HepG2 (cell line): ENCODE results near the gene MBD4. TPM values are rescaled to one million over a fixed set of nuclear protein-coding genes. Genes with fewer than 3 reads are reported as not detected.

ENCODE experiments used
- ATAC-seq: fragments of 200-7000 bp; cut with Tn5 transposase; 3 replicates; pipeline ENCODE4 v1.9.1; 2020; ENCODE audit warnings: mild to moderate bottlenecking, moderate library complexity
- BruUV-seq: library from RNA; stranded (reverse); fragments of 400-500 nt; replicated peaks from 2 replicates; lab custom pipeline; 2021; lab: Mats Ljungman, UMichigan
- CTCF ChIA-PET: fragments of 300-600 bp; formaldehyde crosslinking; extraction: SDS; loops from one replicate; lab custom pipeline; 2021; ENCODE audit warnings: low total read pairs, inconsistent platforms, low intra/inter-chr PET ratio; lab: Yijun Ruan, JAX
- POLR2A ChIA-PET: fragments of 350-600 bp; sonication (Branson Sonifier 250); formaldehyde crosslinking; loops from one replicate; lab custom pipeline; 2020; ENCODE audit warnings: antibody characterized with exemption, inconsistent platforms; lab: Yijun Ruan, JAX
- DNase-seq: peaks from one replicate; pipeline ENCODE4 v3.0.0-alpha.2; 2015; ENCODE audit warnings: low spot score
- FAIRE-seq: peaks from 3 replicates; lab custom pipeline; 2011; peaks lifted over from hg19 to GRCh38; lab: Jason Lieb, UNC
- H2AFZ ChIP-seq: one replicate; pipeline ENCODE4 v1.6.1; 2011; ENCODE audit warnings: low read length, inconsistent platforms
- H3K27ac ChIP-seq: fragments of 300-600 bp; 3 replicates; pipeline ENCODE4 v1.8.0; 2011; ENCODE audit warnings: mixed run types, mild to moderate bottlenecking, mixed read lengths, low read length, inconsistent platforms; ENCODE audit not compliant: insufficient read depth; ENCODE audit errors: extremely low read length
- H3K27me3 ChIP-seq, 2 experiments: fragments of 200-600 bp in 1 of 2; 2 replicates in 1 of 2; 3 replicates in 1 of 2; pipeline versions ENCODE4 v1.6.0 to v1.8.0; 2011; ENCODE audit warnings: low read length in 2 of 2, mild to moderate bottlenecking in 2 of 2, moderate library complexity in 2 of 2, inconsistent platforms in 1 of 2; ENCODE audit not compliant: insufficient read depth in 2 of 2, control insufficient read depth in 1 of 2
- H3K36me3 ChIP-seq, 2 experiments: fragments of 200-600 bp in 1 of 2; replicated peaks in 1 of 2; 2 replicates in 1 of 2; 3 replicates in 1 of 2; pipeline versions ENCODE4 v1.5.1 to v1.8.0; 2011; ENCODE audit warnings: low read length in 2 of 2, inconsistent platforms in 1 of 2; ENCODE audit not compliant: insufficient read depth in 2 of 2, control insufficient read depth in 1 of 2
- H3K4me1 ChIP-seq: 2 replicates; pipeline ENCODE4 v1.5.1; 2012; ENCODE audit warnings: low read length, inconsistent platforms; ENCODE audit not compliant: insufficient read depth
- H3K4me2 ChIP-seq: 2 replicates; pipeline ENCODE4 v1.6.0; 2011; ENCODE audit warnings: low read depth, low read length, inconsistent platforms
- H3K4me3 ChIP-seq, 3 experiments: fragments of 200-600 bp in 1 of 3; sonication (generic), shearing (Covaris generic) in 1 of 3; replicated peaks in 1 of 3; 2 replicates each; pipeline ENCODE4 v1.5.1; 2011 to 2016; ENCODE audit warnings: low read length in 3 of 3, inconsistent platforms in 2 of 3, low read depth in 2 of 3, mild to moderate bottlenecking in 2 of 3, control low read depth in 1 of 3, mixed read lengths in 1 of 3; ENCODE audit not compliant: insufficient read depth in 1 of 3
- H3K79me2 ChIP-seq: one replicate; pipeline ENCODE4 v1.6.1; 2011; ENCODE audit warnings: low read length, inconsistent platforms; ENCODE audit not compliant: insufficient read depth
- H3K9ac ChIP-seq: 2 replicates; pipeline ENCODE4 v1.6.0; 2011; ENCODE audit warnings: mild to moderate bottlenecking, low read depth, low read length, inconsistent platforms; ENCODE audit not compliant: insufficient read depth
- H3K9me3 ChIP-seq: 2 replicates; pipeline ENCODE4 v1.5.1; 2012; ENCODE audit warnings: mild to moderate bottlenecking, low read length
- H4K20me1 ChIP-seq: 2 replicates; pipeline ENCODE4 v1.6.0; 2011; ENCODE audit warnings: inconsistent platforms, mild to moderate bottlenecking, low read length, moderate library complexity; ENCODE audit not compliant: insufficient read depth
- KLF11 ChIP-seq: IDR thresholded peaks from 2 replicates; pipeline ENCODE4 v1.6.1; 2016; ENCODE audit warnings: missing compliant biosample characterization
- ZMYM3 ChIP-seq: sonication (generic); formaldehyde crosslinking; IDR thresholded peaks from 2 replicates; pipeline ENCODE4 v1.5.1; 2020; ENCODE audit warnings: mild to moderate bottlenecking, missing genetic modification reagents
- WGBS: methylation state at CpG from one replicate; pipeline ENCODE4 v1.1.6; 2017; ENCODE audit warnings: low lambda C conversion rate; 5-methylcytosine and 5-hydroxymethylcytosine counted together
- in situ Hi-C: cut with HindIII; loops from 2 replicates; pipeline ENCODE4 v1.10.0; 2017; ENCODE audit warnings: low pct_unique_long_range_greater_than_20kb; ENCODE audit not compliant: extremely low pct_ligation_motif_present
- intact Hi-C: fragments of 100-400 bp; cut with micrococcal nuclease; formaldehyde crosslinking; loops from one replicate; pipeline ENCODE4 v1.10.0; 2022; ENCODE audit not compliant: unreplicated experiment
- polyA plus RNA-seq, 8 experiments: library from polyadenylated mRNA; depleted of rRNA in 3 of 8; stranded (reverse) in 7 of 8; unstranded in 1 of 8; fragments of >200 nt; fragmentation: Illumina TruSeq in 4 of 8; extraction: Trizol in 4 of 8; gene quantifications; 2 replicates each; pipeline versions ENCODE4 v1.2.1 to v1.2.3, GENCODE V29; 2011 to 2016; ENCODE audit warnings: low read depth in 4 of 8, missing spikeins in 1 of 8, mixed read lengths in 1 of 8; ENCODE audit not compliant: insufficient read depth in 1 of 8
- total RNA-seq, 5 experiments: library from RNA; depleted of rRNA; stranded (reverse); fragments of >200 nt; fragmentation: Illumina TruSeq; extraction: Trizol; gene quantifications; 2 replicates each; pipeline ENCODE4 v1.2.3, GENCODE V29; 2016; ENCODE audit warnings: low read depth in 1 of 5
- TF ChIP-seq, protein P1 (sequence below): sonication (generic); formaldehyde crosslinking; IDR thresholded peaks from 2 replicates; pipeline ENCODE4 v1.4.0; 2020; ENCODE audit warnings: missing genetic modification reagents
- TF ChIP-seq, protein P2 (sequence below): sonication (generic); formaldehyde crosslinking; IDR thresholded peaks from 2 replicates; pipeline ENCODE4 v1.5.1; 2020; ENCODE audit warnings: missing genetic modification reagents, mild to moderate bottlenecking, borderline replicate concordance

MBD4 gene
- total and polyA plus RNA-seq, 2 of the 13 experiments (the other 11 are each of a cell fraction or from before 2014, with no cell fraction given) = 14.9 to 25.3 TPM

DNA sequence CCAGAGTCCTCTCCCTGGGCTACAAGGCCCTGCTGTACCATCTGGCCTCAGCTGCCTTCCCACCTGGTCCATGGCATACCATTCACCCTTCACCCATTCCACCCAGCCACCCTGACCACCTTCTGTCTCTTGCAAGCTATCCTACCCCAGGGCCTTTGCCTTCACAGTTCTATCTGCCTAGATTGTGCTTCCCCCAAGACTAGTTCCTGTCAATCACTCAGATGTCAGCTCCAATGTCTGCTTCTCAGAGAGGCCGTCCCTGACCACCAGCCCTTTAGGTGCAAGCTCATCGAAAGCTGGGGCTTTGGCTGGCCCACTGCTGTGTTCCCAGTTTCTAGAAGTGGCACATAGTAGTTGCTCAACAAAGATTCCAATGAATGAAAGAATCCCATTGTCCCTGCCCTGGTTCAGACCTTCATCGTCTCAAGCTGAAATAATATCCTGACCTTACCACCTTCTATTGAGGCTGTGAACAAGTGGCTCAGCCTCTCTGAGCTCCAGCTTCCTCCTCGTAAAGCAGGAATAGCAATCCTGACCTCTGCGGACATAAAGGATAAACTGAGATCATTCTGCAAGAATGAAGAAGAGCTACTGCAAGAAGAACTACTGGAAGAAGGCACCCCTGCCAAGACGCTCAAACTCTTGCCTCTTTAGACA, 27.1 kb downstream of the MBD4 start:
- POLR2A ChIA-PET = interaction anchor here (0.6 to 2.7 kb wide), 5 partner anchors 9 to 27 kb away, joined by 3 to 15 read pairs (median 3); partner anchors contain the start of genes IFT122 and MBD4

DNA sequence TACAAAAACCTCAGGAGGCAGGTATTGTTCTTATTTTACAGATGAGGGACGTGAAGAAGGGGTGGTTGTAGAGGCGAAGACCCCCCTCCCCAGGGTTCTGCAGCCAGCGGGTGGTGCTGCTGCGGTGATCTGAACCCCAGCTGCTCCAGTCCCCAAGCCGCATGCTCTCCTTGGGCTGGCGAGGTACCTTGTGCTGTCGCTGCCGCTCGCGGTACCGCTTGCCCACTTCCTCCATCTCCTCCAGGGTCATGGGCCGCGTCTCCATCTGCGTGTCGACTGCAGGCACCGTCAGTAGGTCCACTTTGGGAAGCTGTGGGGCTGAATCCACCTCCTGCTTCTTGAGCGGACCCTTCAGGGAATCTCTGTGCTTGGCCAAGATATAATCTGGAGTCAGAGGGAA, 28.8 kb downstream of the MBD4 start:
- in situ Hi-C loops = no loop called here
- no peak overlapping the region for H3K4me2 ChIP-seq
- ATAC-seq = no peak
- no peaks in the 10 kb centered on the region for H3K79me2 ChIP-seq
- BruUV-seq = no TSS peak
- H3K27ac ChIP-seq = no peak overlapping the region
- no peaks in the 10 kb centered on the region for H4K20me1 ChIP-seq
- no peak for DNase-seq
- no peak for TF ChIP-seq KLF11 (CRISPR knock-in tag)
- TF ChIP-seq, protein P1, sequence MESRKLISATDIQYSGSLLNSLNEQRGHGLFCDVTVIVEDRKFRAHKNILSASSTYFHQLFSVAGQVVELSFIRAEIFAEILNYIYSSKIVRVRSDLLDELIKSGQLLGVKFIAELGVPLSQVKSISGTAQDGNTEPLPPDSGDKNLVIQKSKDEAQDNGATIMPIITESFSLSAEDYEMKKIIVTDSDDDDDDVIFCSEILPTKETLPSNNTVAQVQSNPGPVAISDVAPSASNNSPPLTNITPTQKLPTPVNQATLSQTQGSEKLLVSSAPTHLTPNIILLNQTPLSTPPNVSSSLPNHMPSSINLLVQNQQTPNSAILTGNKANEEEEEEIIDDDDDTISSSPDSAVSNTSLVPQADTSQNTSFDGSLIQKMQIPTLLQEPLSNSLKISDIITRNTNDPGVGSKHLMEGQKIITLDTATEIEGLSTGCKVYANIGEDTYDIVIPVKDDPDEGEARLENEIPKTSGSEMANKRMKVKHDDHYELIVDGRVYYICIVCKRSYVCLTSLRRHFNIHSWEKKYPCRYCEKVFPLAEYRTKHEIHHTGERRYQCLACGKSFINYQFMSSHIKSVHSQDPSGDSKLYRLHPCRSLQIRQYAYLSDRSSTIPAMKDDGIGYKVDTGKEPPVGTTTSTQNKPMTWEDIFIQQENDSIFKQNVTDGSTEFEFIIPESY (CRISPR knock-in tag) = 0 out of 2 replicates have a peak, but pooled peaks have one; percentile 36
- POLR2A ChIA-PET = no interaction called here
- no peak for FAIRE-seq
- H3K9ac ChIP-seq = no peak overlapping the region
- H3K4me3 ChIP-seq = no peak overlapping the region
- intact Hi-C loops = no loop called here
- no peaks in the 10 kb centered on the region for H3K9me3 ChIP-seq
- no peak overlapping the region for H2AFZ ChIP-seq
- CTCF ChIA-PET = no interaction called here
- 0 out of 5 replicates have a peak, but pooled peaks cover 0 to 2% of the 10 kb centered on the region in 2 experiments for H3K36me3 ChIP-seq
- 93% methylated on average over 14 of the region's 17 CpGs for WGBS
- H3K27me3 ChIP-seq = no peaks in the 10 kb centered on the region
- peaks cover 44% of the 10 kb centered on the region for H3K4me1 ChIP-seq

More for the DNA sequence above, 27.1 kb downstream of the MBD4 start:
- no peak overlapping the region for H3K4me3 ChIP-seq
- peak overlapping the region; percentile 72 for H3K27ac ChIP-seq
- FAIRE-seq = no peak
- DNase-seq = no peak
- peak overlapping the region; percentile 0; the same call in 1 of the 2 replicates for H3K9ac ChIP-seq
- H4K20me1 ChIP-seq = no peaks in the 10 kb centered on the region
- H3K9me3 ChIP-seq = no peaks in the 10 kb centered on the region
- in situ Hi-C loops (no loop called here), intact Hi-C loops (loop anchor here (1.0 kb wide), 1 partner anchor 13 kb away; no protein-coding TSS in a partner anchor)
- TF ChIP-seq ZMYM3 (CRISPR knock-in tag) = peak; percentile 64
- TF ChIP-seq, protein P2, sequence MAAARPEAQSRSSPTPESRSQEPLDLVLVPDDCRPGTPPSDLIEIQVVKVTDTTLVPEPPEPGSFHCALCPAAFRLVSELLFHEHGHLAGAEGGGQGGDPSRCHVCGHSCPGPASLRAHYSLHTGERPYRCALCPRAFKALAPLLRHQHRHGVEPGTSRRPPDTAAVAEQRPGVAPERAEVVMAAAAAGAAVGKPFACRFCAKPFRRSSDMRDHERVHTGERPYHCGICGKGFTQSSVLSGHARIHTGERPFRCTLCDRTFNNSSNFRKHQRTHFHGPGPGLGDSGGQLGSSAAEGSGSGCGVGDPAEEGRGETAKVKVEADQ = no peak
- 76% methylated on average over 6 of the region's 6 CpGs for WGBS
- peaks cover 61% of the 10 kb centered on the region for H3K4me1 ChIP-seq
- H2AFZ ChIP-seq = no peak overlapping the region
- H3K27me3 ChIP-seq = no peaks in the 10 kb centered on the region
- H3K4me2 ChIP-seq = peak overlapping the region; percentile 23
- H3K36me3 ChIP-seq = 0 out of 5 replicates have a peak, but pooled peaks cover 0 to 2% of the 10 kb centered on the region in 2 experiments
- BruUV-seq = no TSS peak
- ATAC-seq = no peak
- CTCF ChIA-PET = no interaction called here
- H3K79me2 ChIP-seq = no peaks in the 10 kb centered on the region
